Lower lobe of right lung (tissue), 2 donors: ENCODE measurements around the gene SORBS2. TPM values are rescaled to one million over a fixed set of nuclear protein-coding genes. Genes with fewer than 3 reads are reported as not detected.
A peak's percentile ranks its signal among the peaks of the same experiment; 100 is the strongest.
"Not testable (repeated sequence)": the region's sequence is repeated elsewhere in the genome, so short reads cannot be mapped to it uniquely, and the experiment has no call there.

ENCODE experiments used
- ATAC-seq, 2 donors: fragments of 200-7000 bp; cut with Tn5 transposase; one replicate each; pipeline ENCODE4 v1.9.1; 2020 to 2022; ENCODE audit warnings: mild to moderate bottlenecking in 2 of 2, moderate library complexity in 2 of 2
- DNase-seq: peaks from one replicate; pipeline ENCODE4 v3.0.0-alpha.2; 2020
- H3K27ac ChIP-seq: fragments of 200-600 bp; one replicate; pipeline ENCODE4 v1.8.0; 2022
- H3K27me3 ChIP-seq: fragments of 200-600 bp; one replicate; pipeline ENCODE4 v1.8.0; 2022; ENCODE audit warnings: low read depth
- H3K36me3 ChIP-seq: fragments of 200-600 bp; one replicate; pipeline ENCODE4 v1.8.0; 2022; ENCODE audit warnings: mild to moderate bottlenecking
- H3K4me1 ChIP-seq: fragments of 200-600 bp; one replicate; pipeline ENCODE4 v1.8.0; 2022
- H3K4me3 ChIP-seq: fragments of 200-600 bp; one replicate; pipeline ENCODE4 v1.8.0; 2022; ENCODE audit warnings: mild to moderate bottlenecking
- H3K9me3 ChIP-seq: fragments of 200-600 bp; one replicate; pipeline ENCODE4 v1.8.0; 2022
- CTCF ChIP-seq: fragments of 200-600 bp; IDR thresholded peaks from one replicate; pipeline ENCODE4 v1.8.0; 2022; ENCODE audit warnings: antibody characterized with exemption, mild to moderate bottlenecking
- intact Hi-C: fragments of 100-400 bp; cut with DNase I; formaldehyde crosslinking; loops from one replicate; pipeline ENCODE4 v1.11.0; 2022
- total RNA-seq: library from RNA; stranded (reverse); fragmentation: NEBNext Ultra II Directional; extraction: Animal tissue kit (Norgen Biotek cat#: 25700); gene quantifications from one replicate; pipeline ENCODE4 v1.2.1, GENCODE V29; 2021
- donor health status: DM: no; HTN: yes; CAD: no; lungs with severe emphysema.

SORBS2 gene
- total RNA-seq, 1 donor from 2014 or later = 49.3 TPM

- intact Hi-C loops = no loop called here
- no peak overlapping the region for H3K4me3 ChIP-seq
- no peaks in the 10 kb centered on the region for H3K9me3 ChIP-seq
- DNase-seq (no peak), ATAC-seq (peak; percentile 70 to 81)
- H3K36me3 ChIP-seq = no peaks in the 10 kb centered on the region
- peaks cover 64% of the 10 kb centered on the region for H3K4me1 ChIP-seq
- no peaks in the 10 kb centered on the region for H3K27me3 ChIP-seq
- TF ChIP-seq CTCF = no peak
- H3K27ac ChIP-seq = peak overlapping the region; percentile 44
Observed at GRCh38 chr4:185718578-185719499, 93.2 kb downstream of the SORBS2 start.

- no peak for TF ChIP-seq CTCF
- H3K4me3 ChIP-seq = no peak overlapping the region
- H3K27ac ChIP-seq = peak overlapping the region; percentile 71
- H3K27me3 ChIP-seq = no peaks in the 10 kb centered on the region
- no peaks in the 10 kb centered on the region for H3K36me3 ChIP-seq
- no peaks in the 10 kb centered on the region for H3K9me3 ChIP-seq
- ATAC-seq (no peak), DNase-seq (no peak)
- intact Hi-C loops = no loop called here
- H3K4me1 ChIP-seq = peaks cover 49% of the 10 kb centered on the region
Observed at GRCh38 chr4:185717377-185717741, 94.6 kb downstream of the SORBS2 start.

GRCh38 chr4:185716577-185717376 lies 95.2 kb downstream of the SORBS2 start:
- Histone ChIP-seq H3K4me1 (peaks cover 44% of the 10 kb centered on the region), H3K36me3 (no peaks in the 10 kb centered on the region), H3K4me3 (no peak overlapping the region), H3K9me3 (no peaks in the 10 kb centered on the region), H3K27me3 (no peaks in the 10 kb centered on the region), H3K27ac (peak overlapping the region; percentile 71)
- ATAC-seq = peak; percentile 21 to 39
- no peak for DNase-seq
- TF ChIP-seq CTCF = no peak
- intact Hi-C loops = no loop called here

- Histone ChIP-seq H3K4me3 (no peak overlapping the region), H3K36me3 (no peaks in the 10 kb centered on the region), H3K4me1 (peaks cover 37% of the 10 kb centered on the region), H3K9me3 (no peaks in the 10 kb centered on the region), H3K27ac (peak overlapping the region; percentile 71), H3K27me3 (no peaks in the 10 kb centered on the region)
- TF ChIP-seq CTCF = no peak
- DNase-seq (peak; percentile 60), ATAC-seq (peak; percentile 73 to 86)
- intact Hi-C loops = no loop called here
Observed at GRCh38 chr4:185716141-185716551, 95.8 kb downstream of the SORBS2 start.

DNA sequence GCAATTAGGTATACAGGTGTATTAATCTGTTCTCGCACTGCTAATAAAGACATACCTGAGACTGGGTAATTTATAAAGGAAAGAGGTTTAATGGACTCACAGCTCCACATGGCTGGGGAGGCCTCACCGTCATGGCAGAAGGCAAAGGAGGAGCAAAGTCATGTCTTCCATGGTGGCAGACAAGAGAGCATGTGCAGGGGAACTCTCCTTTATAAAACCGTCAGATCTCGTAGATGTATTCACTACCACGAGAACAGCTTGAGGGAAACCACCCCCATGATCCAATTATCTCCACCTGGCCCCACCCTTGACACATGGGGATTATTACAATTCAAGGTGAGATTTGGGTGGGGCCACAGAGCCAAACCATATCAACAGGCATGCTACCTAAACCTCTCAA lies 97.5 kb downstream of the SORBS2 start:
- ATAC-seq, H3K27ac ChIP-seq, intact Hi-C loops, H3K9me3 ChIP-seq, H3K27me3 ChIP-seq, H3K4me3 ChIP-seq, H3K36me3 ChIP-seq, DNase-seq: not testable (repeated sequence)
- H3K4me1 ChIP-seq = peaks cover 33% of the 10 kb centered on the region
